IMR-90 (cell line): ENCODE data around the gene ATXN7L2.

ENCODE experiments used
- BHLHE40 ChIP-seq: fragments of 150-350 bp; IDR thresholded peaks from 2 replicates; pipeline ENCODE4 v1.6.1; 2016; ENCODE audit warnings: mild to moderate bottlenecking, low read depth, low read length
- CEBPB ChIP-seq: IDR thresholded peaks from 2 replicates; pipeline ENCODE4 v1.6.1; 2012; ENCODE audit warnings: low read depth, low read length, improper control_type of control experiment
- CTCF ChIP-seq: conservative IDR thresholded peaks from 2 replicates; pipeline ENCODE4 v1.5.1; 2012; ENCODE audit warnings: mild to moderate bottlenecking, low read depth, low read length, improper control_type of control experiment
- FOS ChIP-seq: fragments of 150-350 bp; IDR thresholded peaks from 2 replicates; pipeline ENCODE4 v1.6.1; 2016; ENCODE audit warnings: low read depth, low read length
- MAZ ChIP-seq: IDR thresholded peaks from 2 replicates; pipeline ENCODE4 v1.6.1; 2012; ENCODE audit warnings: low read depth, mild to moderate bottlenecking, low read length, improper control_type of control experiment, moderate library complexity, borderline replicate concordance
- MXI1 ChIP-seq: IDR thresholded peaks from 2 replicates; pipeline ENCODE4 v1.6.1; 2012; ENCODE audit warnings: low read depth, mild to moderate bottlenecking, low read length, moderate library complexity, borderline replicate concordance
- POLR2A ChIP-seq: IDR thresholded peaks from 2 replicates; pipeline ENCODE4 v1.6.1; 2012; ENCODE audit warnings: mild to moderate bottlenecking, low read depth, low read length
- RAD21 ChIP-seq: IDR thresholded peaks from 2 replicates; pipeline ENCODE4 v1.6.1; 2012; ENCODE audit warnings: low read length, improper control_type of control experiment
- RFX5 ChIP-seq: IDR thresholded peaks from 2 replicates; pipeline ENCODE4 v1.8.0; 2012; ENCODE audit warnings: low read depth, mild to moderate bottlenecking, low read length, moderate library complexity
- SMC3 ChIP-seq: fragments of 150-350 bp; IDR thresholded peaks from 2 replicates; pipeline ENCODE4 v1.6.1; 2016; ENCODE audit warnings: low read depth, mild to moderate bottlenecking, antibody characterized with exemption, low read length, moderate library complexity
- TF ChIP-seq, protein P1 (sequence below): fragments of 150-350 bp; IDR thresholded peaks from 2 replicates; pipeline ENCODE4 v1.6.1; 2017; ENCODE audit warnings: mild to moderate bottlenecking, antibody characterized with exemption, low read length, low read depth

GRCh38 chr1:109490934-109491302 lies 7.2 kb downstream of the ATXN7L2 start:
- TF ChIP-seq SMC3 (no peak), CTCF (no peak), POLR2A (no peak), MXI1 (no peak), CEBPB (no peak), RFX5 (no peak), BHLHE40 (no peak), RAD21 (no peak), FOS (no peak), MAZ (no peak)
- TF ChIP-seq, protein P1, sequence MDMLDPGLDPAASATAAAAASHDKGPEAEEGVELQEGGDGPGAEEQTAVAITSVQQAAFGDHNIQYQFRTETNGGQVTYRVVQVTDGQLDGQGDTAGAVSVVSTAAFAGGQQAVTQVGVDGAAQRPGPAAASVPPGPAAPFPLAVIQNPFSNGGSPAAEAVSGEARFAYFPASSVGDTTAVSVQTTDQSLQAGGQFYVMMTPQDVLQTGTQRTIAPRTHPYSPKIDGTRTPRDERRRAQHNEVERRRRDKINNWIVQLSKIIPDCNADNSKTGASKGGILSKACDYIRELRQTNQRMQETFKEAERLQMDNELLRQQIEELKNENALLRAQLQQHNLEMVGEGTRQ, result no peak
